ENCODE results near the gene NHP2. TPM values are rescaled to one million over a fixed set of nuclear protein-coding genes. Genes with fewer than 3 reads are reported as not detected.

NHP2 gene
- total and polyA plus RNA-seq, 9 of the 15 experiments (the other 6 are each of a cell fraction or from before 2014, with no cell fraction given): 52.8 to 622 (median 144) TPM

DNA sequence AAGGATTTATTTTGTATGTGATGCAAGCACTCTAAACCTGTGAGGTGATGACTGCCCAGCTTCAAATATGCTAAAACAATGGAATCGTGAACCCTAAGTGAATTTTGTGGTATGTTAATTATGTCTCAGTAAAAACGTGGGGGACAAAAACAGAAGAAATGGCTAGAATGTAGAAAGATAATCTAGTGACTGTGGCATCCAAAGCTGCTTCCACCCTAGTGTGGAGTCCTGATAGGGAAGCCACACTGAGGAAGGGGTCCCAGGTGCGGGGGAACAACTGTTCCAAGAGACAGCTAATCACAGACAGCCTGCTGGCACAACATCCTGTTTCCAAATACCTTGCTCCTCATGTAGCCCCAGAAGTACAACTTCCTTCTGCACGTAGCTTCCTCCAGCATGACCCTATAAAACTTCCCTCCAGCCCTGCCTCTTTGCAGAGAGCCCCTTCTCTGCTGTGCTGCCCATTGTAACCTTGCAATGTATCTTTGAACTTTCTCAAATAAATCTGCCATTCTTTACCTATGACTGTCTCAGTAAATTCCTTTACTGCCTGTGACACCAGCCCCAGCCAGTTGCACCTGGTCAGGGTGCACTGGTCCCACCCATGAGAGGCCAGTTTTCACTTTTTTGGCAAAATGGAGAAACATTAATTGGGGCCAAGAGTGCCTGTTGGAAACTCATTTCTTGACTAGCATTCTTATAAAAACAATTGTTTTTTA, 28.6 kb upstream of the NHP2 start (continued):
- TF ChIP-seq, protein P1, sequence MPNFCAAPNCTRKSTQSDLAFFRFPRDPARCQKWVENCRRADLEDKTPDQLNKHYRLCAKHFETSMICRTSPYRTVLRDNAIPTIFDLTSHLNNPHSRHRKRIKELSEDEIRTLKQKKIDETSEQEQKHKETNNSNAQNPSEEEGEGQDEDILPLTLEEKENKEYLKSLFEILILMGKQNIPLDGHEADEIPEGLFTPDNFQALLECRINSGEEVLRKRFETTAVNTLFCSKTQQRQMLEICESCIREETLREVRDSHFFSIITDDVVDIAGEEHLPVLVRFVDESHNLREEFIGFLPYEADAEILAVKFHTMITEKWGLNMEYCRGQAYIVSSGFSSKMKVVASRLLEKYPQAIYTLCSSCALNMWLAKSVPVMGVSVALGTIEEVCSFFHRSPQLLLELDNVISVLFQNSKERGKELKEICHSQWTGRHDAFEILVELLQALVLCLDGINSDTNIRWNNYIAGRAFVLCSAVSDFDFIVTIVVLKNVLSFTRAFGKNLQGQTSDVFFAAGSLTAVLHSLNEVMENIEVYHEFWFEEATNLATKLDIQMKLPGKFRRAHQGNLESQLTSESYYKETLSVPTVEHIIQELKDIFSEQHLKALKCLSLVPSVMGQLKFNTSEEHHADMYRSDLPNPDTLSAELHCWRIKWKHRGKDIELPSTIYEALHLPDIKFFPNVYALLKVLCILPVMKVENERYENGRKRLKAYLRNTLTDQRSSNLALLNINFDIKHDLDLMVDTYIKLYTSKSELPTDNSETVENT (CRISPR knock-in tag; IDR thresholded peaks at IDR 0.05): no peak
- TF ChIP-seq KAT2B (IDR thresholded peaks at IDR 0.05; ENCODE audit: low read depth, low read length) (no peak), ZNF431 (CRISPR knock-in tag; IDR thresholded peaks at IDR 0.05) (no peak), NCOR1 (IDR thresholded peaks at IDR 0.05) (peak; percentile 79), ZNF165 (CRISPR knock-in tag; IDR thresholded peaks at IDR 0.05; ENCODE audit: borderline replicate concordance) (no peak), SPI1 (IDR thresholded peaks at IDR 0.05; ENCODE audit: borderline replicate concordance, low read depth, low read length) (peak; percentile 54; the same call in 1 of the 2 replicates), ZKSCAN3 (CRISPR knock-in tag; IDR thresholded peaks at IDR 0.05) (no peak), ZKSCAN8 (CRISPR knock-in tag; IDR thresholded peaks at IDR 0.05) (no peak), ATF7 (IDR thresholded peaks at IDR 0.05) (no peak), FOXK1 (CRISPR knock-in tag; IDR thresholded peaks at IDR 0.05; ENCODE audit: borderline replicate concordance) (no peak), TEAD1 (CRISPR knock-in tag; IDR thresholded peaks at IDR 0.05) (peak in 1 of 2 experiments; percentile 64; a peak in 1 of 4 replicates), ZFX (CRISPR knock-in tag; IDR thresholded peaks at IDR 0.05) (no peak), OTX1 (CRISPR knock-in tag; IDR thresholded peaks at IDR 0.05) (no peak)
- TF ChIP-seq, protein P2, sequence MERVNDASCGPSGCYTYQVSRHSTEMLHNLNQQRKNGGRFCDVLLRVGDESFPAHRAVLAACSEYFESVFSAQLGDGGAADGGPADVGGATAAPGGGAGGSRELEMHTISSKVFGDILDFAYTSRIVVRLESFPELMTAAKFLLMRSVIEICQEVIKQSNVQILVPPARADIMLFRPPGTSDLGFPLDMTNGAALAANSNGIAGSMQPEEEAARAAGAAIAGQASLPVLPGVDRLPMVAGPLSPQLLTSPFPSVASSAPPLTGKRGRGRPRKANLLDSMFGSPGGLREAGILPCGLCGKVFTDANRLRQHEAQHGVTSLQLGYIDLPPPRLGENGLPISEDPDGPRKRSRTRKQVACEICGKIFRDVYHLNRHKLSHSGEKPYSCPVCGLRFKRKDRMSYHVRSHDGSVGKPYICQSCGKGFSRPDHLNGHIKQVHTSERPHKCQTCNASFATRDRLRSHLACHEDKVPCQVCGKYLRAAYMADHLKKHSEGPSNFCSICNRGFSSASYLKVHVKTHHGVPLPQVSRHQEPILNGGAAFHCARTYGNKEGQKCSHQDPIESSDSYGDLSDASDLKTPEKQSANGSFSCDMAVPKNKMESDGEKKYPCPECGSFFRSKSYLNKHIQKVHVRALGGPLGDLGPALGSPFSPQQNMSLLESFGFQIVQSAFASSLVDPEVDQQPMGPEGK (CRISPR knock-in tag; IDR thresholded peaks at IDR 0.05; ENCODE audit: borderline replicate concordance): no peak
- TF ChIP-seq, protein P3, sequence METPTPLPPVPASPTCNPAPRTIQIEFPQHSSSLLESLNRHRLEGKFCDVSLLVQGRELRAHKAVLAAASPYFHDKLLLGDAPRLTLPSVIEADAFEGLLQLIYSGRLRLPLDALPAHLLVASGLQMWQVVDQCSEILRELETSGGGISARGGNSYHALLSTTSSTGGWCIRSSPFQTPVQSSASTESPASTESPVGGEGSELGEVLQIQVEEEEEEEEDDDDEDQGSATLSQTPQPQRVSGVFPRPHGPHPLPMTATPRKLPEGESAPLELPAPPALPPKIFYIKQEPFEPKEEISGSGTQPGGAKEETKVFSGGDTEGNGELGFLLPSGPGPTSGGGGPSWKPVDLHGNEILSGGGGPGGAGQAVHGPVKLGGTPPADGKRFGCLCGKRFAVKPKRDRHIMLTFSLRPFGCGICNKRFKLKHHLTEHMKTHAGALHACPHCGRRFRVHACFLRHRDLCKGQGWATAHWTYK (CRISPR knock-in tag; IDR thresholded peaks at IDR 0.05): no peak
- TF ChIP-seq, protein P4, sequence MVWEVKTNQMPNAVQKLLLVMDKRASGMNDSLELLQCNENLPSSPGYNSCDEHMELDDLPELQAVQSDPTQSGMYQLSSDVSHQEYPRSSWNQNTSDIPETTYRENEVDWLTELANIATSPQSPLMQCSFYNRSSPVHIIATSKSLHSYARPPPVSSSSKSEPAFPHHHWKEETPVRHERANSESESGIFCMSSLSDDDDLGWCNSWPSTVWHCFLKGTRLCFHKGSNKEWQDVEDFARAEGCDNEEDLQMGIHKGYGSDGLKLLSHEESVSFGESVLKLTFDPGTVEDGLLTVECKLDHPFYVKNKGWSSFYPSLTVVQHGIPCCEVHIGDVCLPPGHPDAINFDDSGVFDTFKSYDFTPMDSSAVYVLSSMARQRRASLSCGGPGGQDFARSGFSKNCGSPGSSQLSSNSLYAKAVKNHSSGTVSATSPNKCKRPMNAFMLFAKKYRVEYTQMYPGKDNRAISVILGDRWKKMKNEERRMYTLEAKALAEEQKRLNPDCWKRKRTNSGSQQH (CRISPR knock-in tag; IDR thresholded peaks at IDR 0.05): no peak
- TF ChIP-seq, protein P5, sequence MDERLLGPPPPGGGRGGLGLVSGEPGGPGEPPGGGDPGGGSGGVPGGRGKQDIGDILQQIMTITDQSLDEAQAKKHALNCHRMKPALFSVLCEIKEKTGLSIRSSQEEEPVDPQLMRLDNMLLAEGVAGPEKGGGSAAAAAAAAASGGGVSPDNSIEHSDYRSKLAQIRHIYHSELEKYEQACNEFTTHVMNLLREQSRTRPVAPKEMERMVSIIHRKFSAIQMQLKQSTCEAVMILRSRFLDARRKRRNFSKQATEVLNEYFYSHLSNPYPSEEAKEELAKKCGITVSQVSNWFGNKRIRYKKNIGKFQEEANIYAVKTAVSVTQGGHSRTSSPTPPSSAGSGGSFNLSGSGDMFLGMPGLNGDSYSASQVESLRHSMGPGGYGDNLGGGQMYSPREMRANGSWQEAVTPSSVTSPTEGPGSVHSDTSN (CRISPR knock-in tag; IDR thresholded peaks at IDR 0.05; ENCODE audit: low read depth): no peak
- TF ChIP-seq, protein P5 (tag; conservative IDR thresholded peaks at IDR 0.05; ENCODE audit: low read depth): no peak

Measured in K562 (cell line).